Endothelial cell of umbilical vein (primary cell): Measurements from ENCODE around the gene ULK4. TPM values are rescaled to one million over a fixed set of nuclear protein-coding genes. Genes with fewer than 3 reads are reported as not detected.

Experiments
- BruUV-seq: library from RNA; stranded (reverse); fragments of 400-500 nt; replicated peaks from 2 replicates; lab custom pipeline; 2021; lab: Mats Ljungman, UMichigan
- CTCF ChIA-PET: fragments of 300-600, 350-600 bp; sonication (Branson Sonifier 250); formaldehyde crosslinking; loops from one replicate; lab custom pipeline; 2021; ENCODE audit warnings: antibody characterized with exemption, inconsistent platforms; lab: Charles Lee
- POLR2A ChIA-PET: fragments of 300-600, 350-600 bp; sonication (Branson Sonifier 250); formaldehyde crosslinking; loops from one replicate; lab custom pipeline; 2021; ENCODE audit warnings: antibody characterized with exemption, inconsistent platforms; lab: Charles Lee
- DNase-seq: peaks from one replicate; pipeline ENCODE4 v3.0.0-alpha.2; 2011; ENCODE audit warnings: low read depth, low spot score
- FAIRE-seq: peaks from 2 replicates; lab custom pipeline; 2011; peaks lifted over from hg19 to GRCh38; lab: Jason Lieb, UNC
- H2AFZ ChIP-seq: 2 replicates; pipeline ENCODE4 v1.6.0; 2012; ENCODE audit warnings: low read depth, low read length, control low read depth, inconsistent platforms
- H3K27ac ChIP-seq: 2 replicates; pipeline ENCODE4 v1.5.1; 2011; ENCODE audit warnings: low read depth, mild to moderate bottlenecking, control low read depth, low read length, moderate library complexity; ENCODE audit not compliant: insufficient read depth
- H3K27me3 ChIP-seq, 2 experiments: 2 replicates each; pipeline versions ENCODE4 v1.6.0 to v1.6.1; 2011; ENCODE audit warnings: low read length in 2 of 2, mixed read lengths in 1 of 2; ENCODE audit not compliant: control insufficient read depth in 2 of 2, insufficient read depth in 2 of 2
- H3K36me3 ChIP-seq, 2 experiments: 2 replicates in 1 of 2; 3 replicates in 1 of 2; pipeline ENCODE4 v1.5.1; 2011; ENCODE audit warnings: low read length in 2 of 2, mild to moderate bottlenecking in 1 of 2, moderate library complexity in 1 of 2; ENCODE audit not compliant: control insufficient read depth in 2 of 2, insufficient read depth in 2 of 2; ENCODE audit errors: extremely low read depth in 1 of 2
- H3K4me1 ChIP-seq: 3 replicates; pipeline ENCODE4 v1.5.1; 2011; ENCODE audit warnings: mild to moderate bottlenecking, low read length; ENCODE audit not compliant: control insufficient read depth, insufficient read depth; ENCODE audit errors: extremely low read depth
- H3K4me2 ChIP-seq: 2 replicates; pipeline ENCODE4 v1.6.1; 2011; ENCODE audit warnings: low read length, control low read depth, mixed read lengths; ENCODE audit not compliant: insufficient read depth
- H3K4me3 ChIP-seq, 3 experiments: fragments of 200-600 bp in 1 of 3; sonication (generic), shearing (Covaris generic) in 1 of 3; replicated peaks in 1 of 3; 2 replicates each; pipeline ENCODE4 v1.5.1; 2011 to 2016; ENCODE audit warnings: control low read depth in 3 of 3, low read length in 3 of 3, mild to moderate bottlenecking in 2 of 3, inconsistent platforms in 1 of 3, low read depth in 1 of 3, moderate library complexity in 1 of 3; ENCODE audit not compliant: insufficient read depth in 1 of 3
- H3K79me2 ChIP-seq: 2 replicates; pipeline ENCODE4 v1.6.0; 2012; ENCODE audit warnings: low read length, inconsistent platforms; ENCODE audit not compliant: control insufficient read depth, insufficient read depth
- H3K9ac ChIP-seq: replicated peaks from 2 replicates; pipeline ENCODE3; 2011; ENCODE audit warnings: low read length, control low read depth; ENCODE audit not compliant: insufficient read depth; ENCODE audit errors: extremely low read depth
- H3K9me1 ChIP-seq: replicated peaks from 3 replicates; pipeline ENCODE4 v1.6.0; 2011; ENCODE audit warnings: mild to moderate bottlenecking, low read length; ENCODE audit not compliant: control insufficient read depth, insufficient read depth; ENCODE audit errors: extremely low read depth
- H3K9me3 ChIP-seq: replicated peaks from 2 replicates; pipeline ENCODE4 v1.5.1; 2012; ENCODE audit warnings: low read length, inconsistent platforms; ENCODE audit not compliant: control insufficient read depth, insufficient read depth
- H4K20me1 ChIP-seq: replicated peaks from 2 replicates; pipeline ENCODE3; 2011; ENCODE audit warnings: mild to moderate bottlenecking, low read length; ENCODE audit not compliant: control insufficient read depth, insufficient read depth; ENCODE audit errors: extremely low read depth
- EZH2 ChIP-seq: IDR thresholded peaks from 2 replicates; pipeline ENCODE4 v1.6.1; 2012; ENCODE audit warnings: borderline replicate concordance, low read depth, mild to moderate bottlenecking, moderate library complexity, low read length, inconsistent platforms; ENCODE audit not compliant: severe bottlenecking
- FOS ChIP-seq: IDR thresholded peaks from 2 replicates; pipeline ENCODE4 v1.6.1; 2011; ENCODE audit warnings: mild to moderate bottlenecking, low read length, moderate library complexity, borderline replicate concordance; ENCODE audit not compliant: insufficient read depth
- GATA2 ChIP-seq: IDR thresholded peaks from 2 replicates; pipeline ENCODE4 v1.7.0; 2011; ENCODE audit warnings: low read depth, mild to moderate bottlenecking, moderate library complexity, mixed read lengths, low read length; ENCODE audit not compliant: insufficient read length, insufficient read depth
- JUN ChIP-seq: IDR thresholded peaks from 2 replicates; pipeline ENCODE4 v1.6.1; 2011; ENCODE audit warnings: borderline replicate concordance, low read depth; ENCODE audit not compliant: insufficient read length, insufficient read depth
- MYC ChIP-seq: IDR thresholded peaks from one replicate; pipeline ENCODE4 v1.6.1; 2011; ENCODE audit warnings: mild to moderate bottlenecking, low read depth, low read length
- POLR2A ChIP-seq: IDR thresholded peaks from 2 replicates; pipeline ENCODE4 v1.6.1; 2012; ENCODE audit warnings: low read depth, mild to moderate bottlenecking, control low read depth, low read length
- POLR2AphosphoS5 ChIP-seq: IDR thresholded peaks from 2 replicates; pipeline ENCODE4 v1.6.1; 2012; ENCODE audit warnings: low read depth, mild to moderate bottlenecking, control low read depth, low read length, moderate library complexity; ENCODE audit not compliant: insufficient read depth
- dilution Hi-C: fragments of 300-500 bp; cut with MboI; formaldehyde crosslinking; loops from one replicate; pipeline ENCODE4 v1.15.0; 2019; ENCODE audit warnings: low sequenced_read_pairs; ENCODE audit not compliant: extremely low pct_ligation_motif_present
- intact Hi-C: fragments of 100-400 bp; cut with micrococcal nuclease; formaldehyde crosslinking; loops from one replicate; pipeline ENCODE4 v1.10.0; 2022
- polyA plus RNA-seq, 4 experiments: library from polyadenylated mRNA; depleted of rRNA in 3 of 4; stranded (reverse) in 3 of 4; unstranded in 1 of 4; fragments of >200 nt; gene quantifications; 2 replicates each; pipeline versions ENCODE4 v1.2.1 to v1.2.3, GENCODE V29; 2011 to 2012; ENCODE audit warnings: missing spikeins in 1 of 4
- total RNA-seq: library from RNA; stranded (reverse); gene quantifications from 2 replicates; pipeline ENCODE4 v1.2.3, GENCODE V29; 2021
- TF ChIP-seq, protein P1 (sequence below), 2 donors: IDR thresholded peaks; 1 replicate in 1 of 2; 2 replicates in 1 of 2; pipeline ENCODE4 v1.5.1; 2011; ENCODE audit warnings: low read length in 2 of 2, mild to moderate bottlenecking in 2 of 2, moderate library complexity in 2 of 2, control low read depth in 1 of 2, inconsistent platforms in 1 of 2, low read depth in 1 of 2; ENCODE audit not compliant: insufficient read depth in 1 of 2; ENCODE audit errors: extremely low read depth in 1 of 2
- TF ChIP-seq, protein P2 (sequence below): IDR thresholded peaks from 2 replicates; pipeline ENCODE4 v1.6.1; 2011; ENCODE audit not compliant: insufficient read depth, insufficient read length

ULK4 gene
- total and polyA plus RNA-seq, 2 donors (not counting 3 experiments of a cell fraction or from before 2014, with no cell fraction given) = 3.3 to 16.0 TPM

DNA sequence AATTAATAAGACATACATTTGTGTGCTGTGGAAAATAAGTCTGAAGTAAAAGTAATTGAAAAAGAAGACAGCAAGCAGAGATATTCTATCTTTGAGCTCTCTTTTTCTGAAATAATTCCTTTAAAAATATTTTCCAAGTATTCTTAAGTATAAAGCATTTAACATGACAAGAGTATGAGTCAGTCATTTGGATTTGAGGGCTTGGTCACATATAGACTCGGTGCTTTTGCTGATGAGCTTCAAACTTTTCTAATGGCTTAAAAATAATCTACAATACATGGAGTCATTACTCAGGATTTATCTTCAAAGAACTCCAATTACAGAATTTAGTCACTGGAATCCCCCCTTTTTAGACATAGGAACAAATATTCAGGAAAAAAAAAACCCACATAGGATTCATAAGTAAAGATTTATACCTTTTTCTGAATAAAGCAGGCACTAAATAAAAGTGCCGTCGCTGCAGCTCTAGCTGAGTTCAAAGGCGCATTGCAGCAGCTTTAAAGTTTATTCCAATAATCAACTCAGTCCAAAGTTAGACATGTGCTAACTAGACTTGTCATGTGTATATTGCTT, 615.1 kb downstream of the ULK4 start:
- Histone ChIP-seq H3K27me3 (no peaks in the 10 kb centered on the region), H3K36me3 (no peaks in the 10 kb centered on the region), H3K4me2 (no peak overlapping the region), H2AFZ (no peak overlapping the region), H3K9me3 (no peaks in the 10 kb centered on the region), H3K27ac (no peak overlapping the region), H3K4me3 (no peak overlapping the region), H4K20me1 (no peaks in the 10 kb centered on the region), H3K9ac (no peak overlapping the region), H3K9me1 (no peaks in the 10 kb centered on the region), H3K79me2 (no peaks in the 10 kb centered on the region), H3K4me1 (no peaks in the 10 kb centered on the region)
- FAIRE-seq (no peak), DNase-seq (no peak)
- BruUV-seq = no TSS peak
- intact Hi-C loops (no loop called here), dilution Hi-C loops (no loop called here)
- TF ChIP-seq EZH2 (no peak), POLR2AphosphoS5 (no peak), GATA2 (no peak), MYC (no peak), JUN (no peak), POLR2A (no peak), FOS (no peak)
- TF ChIP-seq, protein P1, sequence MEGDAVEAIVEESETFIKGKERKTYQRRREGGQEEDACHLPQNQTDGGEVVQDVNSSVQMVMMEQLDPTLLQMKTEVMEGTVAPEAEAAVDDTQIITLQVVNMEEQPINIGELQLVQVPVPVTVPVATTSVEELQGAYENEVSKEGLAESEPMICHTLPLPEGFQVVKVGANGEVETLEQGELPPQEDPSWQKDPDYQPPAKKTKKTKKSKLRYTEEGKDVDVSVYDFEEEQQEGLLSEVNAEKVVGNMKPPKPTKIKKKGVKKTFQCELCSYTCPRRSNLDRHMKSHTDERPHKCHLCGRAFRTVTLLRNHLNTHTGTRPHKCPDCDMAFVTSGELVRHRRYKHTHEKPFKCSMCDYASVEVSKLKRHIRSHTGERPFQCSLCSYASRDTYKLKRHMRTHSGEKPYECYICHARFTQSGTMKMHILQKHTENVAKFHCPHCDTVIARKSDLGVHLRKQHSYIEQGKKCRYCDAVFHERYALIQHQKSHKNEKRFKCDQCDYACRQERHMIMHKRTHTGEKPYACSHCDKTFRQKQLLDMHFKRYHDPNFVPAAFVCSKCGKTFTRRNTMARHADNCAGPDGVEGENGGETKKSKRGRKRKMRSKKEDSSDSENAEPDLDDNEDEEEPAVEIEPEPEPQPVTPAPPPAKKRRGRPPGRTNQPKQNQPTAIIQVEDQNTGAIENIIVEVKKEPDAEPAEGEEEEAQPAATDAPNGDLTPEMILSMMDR (IDR thresholded peaks at IDR 0.05; ENCODE audit: extremely low read depth in 1 of 2, insufficient read depth in 1 of 2, low read depth in 1 of 2, low read length in 2 of 2) = no peak
- TF ChIP-seq, protein P2, sequence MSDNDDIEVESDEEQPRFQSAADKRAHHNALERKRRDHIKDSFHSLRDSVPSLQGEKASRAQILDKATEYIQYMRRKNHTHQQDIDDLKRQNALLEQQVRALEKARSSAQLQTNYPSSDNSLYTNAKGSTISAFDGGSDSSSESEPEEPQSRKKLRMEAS = no peak
- CTCF ChIA-PET = interaction anchor here (1.2 kb wide), 1 partner anchor 9 kb away, joined by 3 read pairs; no protein-coding TSS in a partner anchor
- POLR2A ChIA-PET = no interaction called here
